ENCODE data around the gene ATG7. TPM values are rescaled to one million over a fixed set of nuclear protein-coding genes. Genes with fewer than 3 reads are reported as not detected.

Gene ATG7
- total and polyA plus RNA-seq, 4 donors, result 7.4 to 53.8 (median 15.6) TPM

DNA sequence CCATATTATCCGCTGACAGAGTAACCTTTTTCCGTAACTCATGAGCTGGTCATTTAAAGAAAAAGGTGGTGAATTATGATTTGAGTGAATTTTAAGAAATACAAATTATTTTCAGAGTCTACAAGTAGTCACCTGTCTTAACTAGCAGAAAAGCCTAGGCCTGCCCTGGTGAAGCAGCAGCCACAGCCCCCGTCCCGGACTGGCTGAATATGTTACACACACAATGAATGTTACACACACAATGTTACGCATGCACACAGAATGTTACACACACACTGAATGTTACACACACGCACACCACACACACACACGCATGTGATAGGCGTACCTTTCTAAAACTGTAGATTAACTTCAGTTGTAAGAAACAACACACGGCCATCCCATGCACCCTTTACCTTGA lies 293.7 kb downstream of the ATG7 start:
- 96% methylated on average over 9 of the region's 9 CpGs for WGBS
- TF ChIP-seq CTCF (IDR thresholded peaks at IDR 0.05; ENCODE audit: low read depth, low read length, missing input control) (no peak), RAD21 (IDR thresholded peaks at IDR 0.05) (no peak), HNF4A (conservative IDR thresholded peaks at IDR 0.05) (no peak), FOXA2 (IDR thresholded peaks at IDR 0.05) (no peak), JUND (IDR thresholded peaks at IDR 0.05) (no peak), TAF1 (conservative IDR thresholded peaks at IDR 0.05) (no peak), YY1 (IDR thresholded peaks at IDR 0.05) (no peak), FOXA1 (IDR thresholded peaks at IDR 0.05) (no peak), SP1 (IDR thresholded peaks at IDR 0.05) (no peak)
- TF ChIP-seq, protein P1, sequence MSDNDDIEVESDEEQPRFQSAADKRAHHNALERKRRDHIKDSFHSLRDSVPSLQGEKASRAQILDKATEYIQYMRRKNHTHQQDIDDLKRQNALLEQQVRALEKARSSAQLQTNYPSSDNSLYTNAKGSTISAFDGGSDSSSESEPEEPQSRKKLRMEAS (IDR thresholded peaks at IDR 0.05), result no peak
- TF ChIP-seq, protein P2, sequence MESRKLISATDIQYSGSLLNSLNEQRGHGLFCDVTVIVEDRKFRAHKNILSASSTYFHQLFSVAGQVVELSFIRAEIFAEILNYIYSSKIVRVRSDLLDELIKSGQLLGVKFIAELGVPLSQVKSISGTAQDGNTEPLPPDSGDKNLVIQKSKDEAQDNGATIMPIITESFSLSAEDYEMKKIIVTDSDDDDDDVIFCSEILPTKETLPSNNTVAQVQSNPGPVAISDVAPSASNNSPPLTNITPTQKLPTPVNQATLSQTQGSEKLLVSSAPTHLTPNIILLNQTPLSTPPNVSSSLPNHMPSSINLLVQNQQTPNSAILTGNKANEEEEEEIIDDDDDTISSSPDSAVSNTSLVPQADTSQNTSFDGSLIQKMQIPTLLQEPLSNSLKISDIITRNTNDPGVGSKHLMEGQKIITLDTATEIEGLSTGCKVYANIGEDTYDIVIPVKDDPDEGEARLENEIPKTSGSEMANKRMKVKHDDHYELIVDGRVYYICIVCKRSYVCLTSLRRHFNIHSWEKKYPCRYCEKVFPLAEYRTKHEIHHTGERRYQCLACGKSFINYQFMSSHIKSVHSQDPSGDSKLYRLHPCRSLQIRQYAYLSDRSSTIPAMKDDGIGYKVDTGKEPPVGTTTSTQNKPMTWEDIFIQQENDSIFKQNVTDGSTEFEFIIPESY (IDR thresholded peaks at IDR 0.05), result no peak
- Histone ChIP-seq H3K4me3 (ENCODE audit: low read depth in 1 of 3, low read length in 3 of 3) (no peak overlapping the region), H3K27me3 (ENCODE audit: control insufficient read depth in 4 of 4, insufficient read depth in 4 of 4, low read length in 3 of 4) (no peaks in the 10 kb centered on the region), H3K4me1 (ENCODE audit: control insufficient read depth in 4 of 4, insufficient read depth in 4 of 4, low read length in 3 of 4) (no peaks in the 10 kb centered on the region), H3K36me3 (ENCODE audit: control insufficient read depth in 4 of 4, insufficient read depth in 3 of 4, low read depth in 1 of 4, low read length in 3 of 4) (peaks cover 0 to 18% (median 7%) of the 10 kb centered on the region in 4 donors), H3K9ac (ENCODE audit: low read depth in 1 of 2, low read length in 2 of 2) (no peak overlapping the region), H3K27ac (ENCODE audit: low read depth in 1 of 2, low read length in 2 of 2) (no peak overlapping the region), H3K9me3 (ENCODE audit: control insufficient read depth in 4 of 4, low read length in 3 of 4) (no peaks in the 10 kb centered on the region)
- no peak for DNase-seq (ENCODE audit: low spot score)

DNA sequence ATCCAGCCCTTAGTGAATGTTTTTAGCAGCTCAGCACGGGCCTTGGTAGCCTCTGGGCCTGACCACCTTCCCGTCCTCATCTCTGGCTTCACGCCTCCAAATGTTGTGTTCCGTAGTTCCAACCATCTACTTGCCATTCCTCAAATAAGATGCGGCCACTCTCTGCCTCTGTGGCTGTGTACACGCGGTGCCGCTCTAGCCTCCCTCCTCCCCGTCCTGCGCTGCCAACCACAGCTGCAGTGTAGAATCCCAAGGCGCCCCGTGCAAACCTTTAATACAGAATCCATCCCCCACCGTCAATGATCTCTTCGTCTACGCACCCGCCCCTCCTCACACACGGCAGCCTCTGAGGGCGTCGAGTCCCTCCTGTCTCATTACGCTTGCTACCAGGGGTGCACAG lies 294.3 kb downstream of the ATG7 start:
- Histone ChIP-seq H3K4me1 (ENCODE audit: control insufficient read depth in 4 of 4, insufficient read depth in 4 of 4, low read length in 3 of 4) (no peaks in the 10 kb centered on the region), H3K9ac (ENCODE audit: low read depth in 1 of 2, low read length in 2 of 2) (no peak overlapping the region), H3K36me3 (ENCODE audit: control insufficient read depth in 4 of 4, insufficient read depth in 3 of 4, low read depth in 1 of 4, low read length in 3 of 4) (peaks cover 0 to 18% (median 7%) of the 10 kb centered on the region in 4 donors), H3K9me3 (ENCODE audit: control insufficient read depth in 4 of 4, low read length in 3 of 4) (no peaks in the 10 kb centered on the region), H3K27me3 (ENCODE audit: control insufficient read depth in 4 of 4, insufficient read depth in 4 of 4, low read length in 3 of 4) (no peaks in the 10 kb centered on the region), H3K27ac (ENCODE audit: low read depth in 1 of 2, low read length in 2 of 2) (no peak overlapping the region), H3K4me3 (ENCODE audit: low read depth in 1 of 3, low read length in 3 of 3) (no peak overlapping the region)
- TF ChIP-seq HNF4A (conservative IDR thresholded peaks at IDR 0.05), result no peak
- TF ChIP-seq RAD21 (IDR thresholded peaks at IDR 0.05), result no peak
- no peak for TF ChIP-seq HNF4G (IDR thresholded peaks at IDR 0.05)
- no peak for TF ChIP-seq REST (IDR thresholded peaks at IDR 0.05)
- no peak for TF ChIP-seq EGR1 (IDR thresholded peaks at IDR 0.05; ENCODE audit: low read depth in 2 of 2)
- TF ChIP-seq, protein P1 (IDR thresholded peaks at IDR 0.05), result no peak
- TF ChIP-seq, protein P2 (IDR thresholded peaks at IDR 0.05), result no peak
- no peak for DNase-seq (ENCODE audit: low spot score)
- 97% methylated on average over 20 of the region's 20 CpGs for WGBS
